GM21717 (cell line): ENCODE measurements around the gene DIAPH2.

ENCODE experiments used
- ATAC-seq: cut with Tn5 transposase; IDR thresholded peaks from one replicate; pipeline ENCODE4 v1.9.1; 2021; ENCODE audit warnings: mild to moderate bottlenecking, moderate library complexity; ENCODE audit not compliant: unreplicated experiment

DIAPH2 gene

GRCh38 chrX:97039363-97040029 lies 354.9 kb downstream of the DIAPH2 start:
- peak; percentile 85 for ATAC-seq

- ATAC-seq, result no peak
These were observed 360.8 kb downstream of the DIAPH2 start for GRCh38 chrX:97045470-97045869.

- ATAC-seq, result no peak
These were observed 362.2 kb downstream of the DIAPH2 start for GRCh38 chrX:97046867-97047266.

- ATAC-seq, result no peak
These were observed 365.8 kb downstream of the DIAPH2 start for GRCh38 chrX:97050392-97050791.

GRCh38 chrX:97057349-97057909 lies 372.8 kb downstream of the DIAPH2 start:
- ATAC-seq, result no peak

- no peak for ATAC-seq
These were observed 375.4 kb downstream of the DIAPH2 start for GRCh38 chrX:97060020-97060419.

GRCh38 chrX:97065066-97065465 lies 380.4 kb downstream of the DIAPH2 start:
- ATAC-seq, result no peak

GRCh38 chrX:97065973-97066372 lies 381.3 kb downstream of the DIAPH2 start:
- ATAC-seq, result no peak

- no peak for ATAC-seq
These were observed 381.7 kb downstream of the DIAPH2 start for GRCh38 chrX:97066381-97066780.

GRCh38 chrX:97070346-97070745 lies 385.7 kb downstream of the DIAPH2 start:
- no peak for ATAC-seq

- no peak for ATAC-seq
These were observed 389.8 kb downstream of the DIAPH2 start for GRCh38 chrX:97074400-97074799.

GRCh38 chrX:97089116-97089515 lies 404.5 kb downstream of the DIAPH2 start:
- no peak for ATAC-seq

- no peak for ATAC-seq
These were observed 411.7 kb downstream of the DIAPH2 start for GRCh38 chrX:97096385-97096784.

- ATAC-seq, result no peak
These were observed 418.3 kb downstream of the DIAPH2 start for GRCh38 chrX:97102938-97103337.

GRCh38 chrX:97109730-97110129 lies 425.1 kb downstream of the DIAPH2 start:
- no peak for ATAC-seq

- ATAC-seq, result no peak
These were observed 432.9 kb downstream of the DIAPH2 start for GRCh38 chrX:97117572-97117971.

- no peak for ATAC-seq
These were observed 434.9 kb downstream of the DIAPH2 start for GRCh38 chrX:97119474-97120109.

GRCh38 chrX:97123001-97123400 lies 438.4 kb downstream of the DIAPH2 start:
- no peak for ATAC-seq

- no peak for ATAC-seq
These were observed 441.4 kb downstream of the DIAPH2 start for GRCh38 chrX:97126020-97126419.

GRCh38 chrX:97132664-97133415 lies 448.2 kb downstream of the DIAPH2 start:
- no peak for ATAC-seq

GRCh38 chrX:97145934-97146333 lies 461.3 kb downstream of the DIAPH2 start:
- no peak for ATAC-seq

- no peak for ATAC-seq
These were observed 471.2 kb downstream of the DIAPH2 start for GRCh38 chrX:97155816-97156215.
